Endothelial cell of umbilical vein (primary cell): ENCODE data around the gene PRSS53. TPM values are rescaled to one million over a fixed set of nuclear protein-coding genes. Genes with fewer than 3 reads are reported as not detected.

Experiments
- BruUV-seq: library from RNA; stranded (reverse); fragments of 400-500 nt; replicated peaks from 2 replicates; lab custom pipeline; 2021; lab: Mats Ljungman, UMichigan
- CTCF ChIA-PET: fragments of 300-600, 350-600 bp; sonication (Branson Sonifier 250); formaldehyde crosslinking; loops from one replicate; lab custom pipeline; 2021; ENCODE audit warnings: antibody characterized with exemption, inconsistent platforms; lab: Charles Lee
- POLR2A ChIA-PET: fragments of 300-600, 350-600 bp; sonication (Branson Sonifier 250); formaldehyde crosslinking; loops from one replicate; lab custom pipeline; 2021; ENCODE audit warnings: antibody characterized with exemption, inconsistent platforms; lab: Charles Lee
- DNase-seq: peaks from one replicate; pipeline ENCODE4 v3.0.0-alpha.2; 2011; ENCODE audit warnings: low read depth, low spot score
- FAIRE-seq: peaks from 2 replicates; lab custom pipeline; 2011; peaks lifted over from hg19 to GRCh38; lab: Jason Lieb, UNC
- H2AFZ ChIP-seq: 2 replicates; pipeline ENCODE4 v1.6.0; 2012; ENCODE audit warnings: low read depth, low read length, control low read depth, inconsistent platforms
- H3K27ac ChIP-seq: 2 replicates; pipeline ENCODE4 v1.5.1; 2011; ENCODE audit warnings: low read depth, mild to moderate bottlenecking, control low read depth, low read length, moderate library complexity; ENCODE audit not compliant: insufficient read depth
- H3K27me3 ChIP-seq, 2 experiments: 2 replicates each; pipeline versions ENCODE4 v1.6.0 to v1.6.1; 2011; ENCODE audit warnings: low read length in 2 of 2, mixed read lengths in 1 of 2; ENCODE audit not compliant: control insufficient read depth in 2 of 2, insufficient read depth in 2 of 2
- H3K36me3 ChIP-seq, 2 experiments: 2 replicates in 1 of 2; 3 replicates in 1 of 2; pipeline ENCODE4 v1.5.1; 2011; ENCODE audit warnings: low read length in 2 of 2, mild to moderate bottlenecking in 1 of 2, moderate library complexity in 1 of 2; ENCODE audit not compliant: control insufficient read depth in 2 of 2, insufficient read depth in 2 of 2; ENCODE audit errors: extremely low read depth in 1 of 2
- H3K4me1 ChIP-seq: 3 replicates; pipeline ENCODE4 v1.5.1; 2011; ENCODE audit warnings: mild to moderate bottlenecking, low read length; ENCODE audit not compliant: control insufficient read depth, insufficient read depth; ENCODE audit errors: extremely low read depth
- H3K4me2 ChIP-seq: 2 replicates; pipeline ENCODE4 v1.6.1; 2011; ENCODE audit warnings: low read length, control low read depth, mixed read lengths; ENCODE audit not compliant: insufficient read depth
- H3K4me3 ChIP-seq, 3 experiments: fragments of 200-600 bp in 1 of 3; sonication (generic), shearing (Covaris generic) in 1 of 3; replicated peaks in 1 of 3; 2 replicates each; pipeline ENCODE4 v1.5.1; 2011 to 2016; ENCODE audit warnings: control low read depth in 3 of 3, low read length in 3 of 3, mild to moderate bottlenecking in 2 of 3, inconsistent platforms in 1 of 3, low read depth in 1 of 3, moderate library complexity in 1 of 3; ENCODE audit not compliant: insufficient read depth in 1 of 3
- H3K79me2 ChIP-seq: 2 replicates; pipeline ENCODE4 v1.6.0; 2012; ENCODE audit warnings: low read length, inconsistent platforms; ENCODE audit not compliant: control insufficient read depth, insufficient read depth
- H3K9ac ChIP-seq: replicated peaks from 2 replicates; pipeline ENCODE3; 2011; ENCODE audit warnings: low read length, control low read depth; ENCODE audit not compliant: insufficient read depth; ENCODE audit errors: extremely low read depth
- H3K9me1 ChIP-seq: replicated peaks from 3 replicates; pipeline ENCODE4 v1.6.0; 2011; ENCODE audit warnings: mild to moderate bottlenecking, low read length; ENCODE audit not compliant: control insufficient read depth, insufficient read depth; ENCODE audit errors: extremely low read depth
- H3K9me3 ChIP-seq: replicated peaks from 2 replicates; pipeline ENCODE4 v1.5.1; 2012; ENCODE audit warnings: low read length, inconsistent platforms; ENCODE audit not compliant: control insufficient read depth, insufficient read depth
- H4K20me1 ChIP-seq: replicated peaks from 2 replicates; pipeline ENCODE3; 2011; ENCODE audit warnings: mild to moderate bottlenecking, low read length; ENCODE audit not compliant: control insufficient read depth, insufficient read depth; ENCODE audit errors: extremely low read depth
- EZH2 ChIP-seq: IDR thresholded peaks from 2 replicates; pipeline ENCODE4 v1.6.1; 2012; ENCODE audit warnings: borderline replicate concordance, low read depth, mild to moderate bottlenecking, moderate library complexity, low read length, inconsistent platforms; ENCODE audit not compliant: severe bottlenecking
- FOS ChIP-seq: IDR thresholded peaks from 2 replicates; pipeline ENCODE4 v1.6.1; 2011; ENCODE audit warnings: mild to moderate bottlenecking, low read length, moderate library complexity, borderline replicate concordance; ENCODE audit not compliant: insufficient read depth
- GATA2 ChIP-seq: IDR thresholded peaks from 2 replicates; pipeline ENCODE4 v1.7.0; 2011; ENCODE audit warnings: low read depth, mild to moderate bottlenecking, moderate library complexity, mixed read lengths, low read length; ENCODE audit not compliant: insufficient read length, insufficient read depth
- JUN ChIP-seq: IDR thresholded peaks from 2 replicates; pipeline ENCODE4 v1.6.1; 2011; ENCODE audit warnings: borderline replicate concordance, low read depth; ENCODE audit not compliant: insufficient read length, insufficient read depth
- MYC ChIP-seq: IDR thresholded peaks from one replicate; pipeline ENCODE4 v1.6.1; 2011; ENCODE audit warnings: mild to moderate bottlenecking, low read depth, low read length
- POLR2A ChIP-seq: IDR thresholded peaks from 2 replicates; pipeline ENCODE4 v1.6.1; 2012; ENCODE audit warnings: low read depth, mild to moderate bottlenecking, control low read depth, low read length
- POLR2AphosphoS5 ChIP-seq: IDR thresholded peaks from 2 replicates; pipeline ENCODE4 v1.6.1; 2012; ENCODE audit warnings: low read depth, mild to moderate bottlenecking, control low read depth, low read length, moderate library complexity; ENCODE audit not compliant: insufficient read depth
- dilution Hi-C: fragments of 300-500 bp; cut with MboI; formaldehyde crosslinking; loops from one replicate; pipeline ENCODE4 v1.15.0; 2019; ENCODE audit warnings: low sequenced_read_pairs; ENCODE audit not compliant: extremely low pct_ligation_motif_present
- intact Hi-C: fragments of 100-400 bp; cut with micrococcal nuclease; formaldehyde crosslinking; loops from one replicate; pipeline ENCODE4 v1.10.0; 2022
- polyA plus RNA-seq, 4 experiments: library from polyadenylated mRNA; depleted of rRNA in 3 of 4; stranded (reverse) in 3 of 4; unstranded in 1 of 4; fragments of >200 nt; gene quantifications; 2 replicates each; pipeline versions ENCODE4 v1.2.1 to v1.2.3, GENCODE V29; 2011 to 2012; ENCODE audit warnings: missing spikeins in 1 of 4
- total RNA-seq: library from RNA; stranded (reverse); gene quantifications from 2 replicates; pipeline ENCODE4 v1.2.3, GENCODE V29; 2021
- TF ChIP-seq, protein P1 (sequence below): IDR thresholded peaks from 2 replicates; pipeline ENCODE4 v1.6.1; 2011; ENCODE audit not compliant: insufficient read depth, insufficient read length
- TF ChIP-seq, protein P2 (sequence below), 2 donors: IDR thresholded peaks; 1 replicate in 1 of 2; 2 replicates in 1 of 2; pipeline ENCODE4 v1.5.1; 2011; ENCODE audit warnings: low read length in 2 of 2, mild to moderate bottlenecking in 2 of 2, moderate library complexity in 2 of 2, control low read depth in 1 of 2, inconsistent platforms in 1 of 2, low read depth in 1 of 2; ENCODE audit not compliant: insufficient read depth in 1 of 2; ENCODE audit errors: extremely low read depth in 1 of 2

Gene PRSS53
- total and polyA plus RNA-seq, 2 donors (not counting 3 experiments of a cell fraction or from before 2014, with no cell fraction given): 2.8 to 3.5 TPM

DNA sequence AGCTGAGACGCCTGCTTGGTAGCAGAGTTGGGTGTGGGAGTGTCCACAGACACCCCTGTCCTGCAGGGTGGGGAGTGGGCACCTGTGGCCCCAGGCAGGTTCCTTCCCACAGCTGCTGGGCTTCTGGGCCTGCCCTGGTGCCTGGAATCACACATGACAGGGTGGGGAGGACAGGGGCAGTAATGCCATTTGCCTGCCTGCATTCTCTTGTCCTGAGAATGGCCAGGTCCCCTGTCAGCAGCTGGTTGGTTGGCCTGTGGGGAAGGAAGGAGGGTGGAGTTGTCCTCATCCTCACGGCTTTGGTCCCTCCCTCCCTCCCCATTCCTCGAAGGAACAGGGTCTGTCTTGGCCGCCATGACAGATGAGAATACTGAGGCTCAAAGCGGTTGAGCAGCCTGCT lies 5.2 kb downstream of the PRSS53 start:
- no TSS peak for BruUV-seq
- Histone ChIP-seq H3K27me3 (no peaks in the 10 kb centered on the region), H3K36me3 (peaks cover 0 to 25% of the 10 kb centered on the region in 2 experiments), H3K9ac (no peak overlapping the region), H3K9me3 (no peaks in the 10 kb centered on the region), H3K9me1 (no peaks in the 10 kb centered on the region), H3K27ac (no peak overlapping the region), H3K4me1 (no peaks in the 10 kb centered on the region), H3K79me2 (peaks cover 2% of the 10 kb centered on the region), H4K20me1 (no peaks in the 10 kb centered on the region), H2AFZ (no peak overlapping the region), H3K4me2 (no peak overlapping the region), H3K4me3 (no peak overlapping the region)
- CTCF ChIA-PET: interaction anchor here (1.0 kb wide), 1 partner anchor 9 kb away, joined by 3 read pairs; the partner anchor contains the start of genes ZNF646 and ZNF668
- dilution Hi-C loops: no loop called here
- intact Hi-C loops: no loop called here
- TF ChIP-seq JUN (no peak), MYC (no peak), EZH2 (no peak)
- TF ChIP-seq, protein P1, sequence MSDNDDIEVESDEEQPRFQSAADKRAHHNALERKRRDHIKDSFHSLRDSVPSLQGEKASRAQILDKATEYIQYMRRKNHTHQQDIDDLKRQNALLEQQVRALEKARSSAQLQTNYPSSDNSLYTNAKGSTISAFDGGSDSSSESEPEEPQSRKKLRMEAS: no peak
- POLR2A ChIA-PET: interaction anchor here (1.9 kb wide), 1 partner anchor 9 kb away, joined by 6 read pairs; the partner anchor contains the start of genes ZNF646 and ZNF668
- no peak for DNase-seq
- FAIRE-seq: no peak

DNA sequence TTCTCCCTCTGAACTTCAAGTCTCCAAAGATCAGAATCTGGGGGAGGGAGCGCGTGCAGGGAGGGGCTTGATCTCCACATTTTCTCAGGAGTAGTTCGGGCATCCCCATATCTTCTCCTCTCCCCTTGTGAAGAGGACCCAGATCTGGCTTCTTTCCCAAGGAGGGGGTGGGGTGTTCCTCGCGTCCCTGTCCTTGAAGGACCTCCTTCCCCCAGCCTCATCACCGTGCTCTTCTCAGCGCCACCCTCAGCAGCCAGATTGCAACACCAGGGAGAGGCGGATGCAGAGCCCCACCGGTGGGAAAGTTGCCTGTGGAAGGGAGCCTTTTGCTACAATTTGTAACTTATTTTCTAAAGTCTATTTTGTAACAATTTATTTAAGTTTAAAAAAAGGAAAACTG lies 5.7 kb downstream of the PRSS53 start:
- no peak for TF ChIP-seq EZH2
- no peak for TF ChIP-seq MYC
- TF ChIP-seq, protein P1: no peak
- TF ChIP-seq FOS: no peak
- TF ChIP-seq JUN: no peak
- TF ChIP-seq, protein P2, sequence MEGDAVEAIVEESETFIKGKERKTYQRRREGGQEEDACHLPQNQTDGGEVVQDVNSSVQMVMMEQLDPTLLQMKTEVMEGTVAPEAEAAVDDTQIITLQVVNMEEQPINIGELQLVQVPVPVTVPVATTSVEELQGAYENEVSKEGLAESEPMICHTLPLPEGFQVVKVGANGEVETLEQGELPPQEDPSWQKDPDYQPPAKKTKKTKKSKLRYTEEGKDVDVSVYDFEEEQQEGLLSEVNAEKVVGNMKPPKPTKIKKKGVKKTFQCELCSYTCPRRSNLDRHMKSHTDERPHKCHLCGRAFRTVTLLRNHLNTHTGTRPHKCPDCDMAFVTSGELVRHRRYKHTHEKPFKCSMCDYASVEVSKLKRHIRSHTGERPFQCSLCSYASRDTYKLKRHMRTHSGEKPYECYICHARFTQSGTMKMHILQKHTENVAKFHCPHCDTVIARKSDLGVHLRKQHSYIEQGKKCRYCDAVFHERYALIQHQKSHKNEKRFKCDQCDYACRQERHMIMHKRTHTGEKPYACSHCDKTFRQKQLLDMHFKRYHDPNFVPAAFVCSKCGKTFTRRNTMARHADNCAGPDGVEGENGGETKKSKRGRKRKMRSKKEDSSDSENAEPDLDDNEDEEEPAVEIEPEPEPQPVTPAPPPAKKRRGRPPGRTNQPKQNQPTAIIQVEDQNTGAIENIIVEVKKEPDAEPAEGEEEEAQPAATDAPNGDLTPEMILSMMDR (IDR thresholded peaks at IDR 0.05; ENCODE audit: extremely low read depth in 1 of 2, insufficient read depth in 1 of 2, low read depth in 1 of 2, low read length in 2 of 2): no peak
- no peak for TF ChIP-seq POLR2A
- no peak for TF ChIP-seq POLR2AphosphoS5
- TF ChIP-seq GATA2: no peak
- no peaks in the 10 kb centered on the region for H3K9me1 ChIP-seq
- H3K27me3 ChIP-seq: no peaks in the 10 kb centered on the region
- H3K79me2 ChIP-seq: peaks cover 4% of the 10 kb centered on the region
- no peak overlapping the region for H3K9ac ChIP-seq
- H3K4me3 ChIP-seq: no peak overlapping the region
- no peak overlapping the region for H3K4me2 ChIP-seq
- DNase-seq (no peak), FAIRE-seq (no peak)
- intact Hi-C loops: no loop called here
- H2AFZ ChIP-seq: no peak overlapping the region
- dilution Hi-C loops: no loop called here
- POLR2A ChIA-PET: no interaction called here
- no peaks in the 10 kb centered on the region for H3K4me1 ChIP-seq
- CTCF ChIA-PET: no interaction called here
- BruUV-seq: no TSS peak
- H3K9me3 ChIP-seq: no peaks in the 10 kb centered on the region
- H3K27ac ChIP-seq: no peak overlapping the region
- peaks cover 3 to 29% of the 10 kb centered on the region in 2 experiments for H3K36me3 ChIP-seq
- H4K20me1 ChIP-seq: no peaks in the 10 kb centered on the region
